WI38 (cell line): ENCODE data around the gene MPZL3.

Experiments
- H3K4me3 ChIP-seq: 2 replicates; pipeline ENCODE4 v1.5.1; 2011; ENCODE audit warnings: low read depth, mild to moderate bottlenecking, control low read depth, low read length
- CTCF ChIP-seq: IDR thresholded peaks from 2 replicates; pipeline ENCODE4 v1.5.1; 2012; ENCODE audit warnings: low read depth, mild to moderate bottlenecking, control low read depth, low read length

Gene MPZL3

GRCh38 chr11:118226296-118226695 is 25.9 kb downstream of the MPZL3 start:
- TF ChIP-seq CTCF, result no peak
- H3K4me3 ChIP-seq, result no peak overlapping the region

GRCh38 chr11:118224511-118225188 is 27.5 kb downstream of the MPZL3 start, which contains the start of gene JAML:
JAML (minus strand) TSS chr11:118225011; CDS start chr11:118214866, 10,145 bp downstream.
- H3K4me3 ChIP-seq, result no peak within 1 kb of the TSS
- no peak for TF ChIP-seq CTCF

GRCh38 chr11:118223992-118224391 is 28.2 kb downstream of the MPZL3 start:
- H3K4me3 ChIP-seq, result no peak overlapping the region
- no peak for TF ChIP-seq CTCF

GRCh38 chr11:118223570-118223969 is 28.6 kb downstream of the MPZL3 start:
- no peak overlapping the region for H3K4me3 ChIP-seq
- TF ChIP-seq CTCF, result no peak

GRCh38 chr11:118222437-118222836 is 29.7 kb downstream of the MPZL3 start:
- TF ChIP-seq CTCF, result no peak
- H3K4me3 ChIP-seq, result no peak overlapping the region

- no peak overlapping the region for H3K4me3 ChIP-seq
- no peak for TF ChIP-seq CTCF
Observed at GRCh38 chr11:118221419-118221818, 30.7 kb downstream of the MPZL3 start.

GRCh38 chr11:118219732-118220131 is 32.4 kb downstream of the MPZL3 start:
- H3K4me3 ChIP-seq, result no peak overlapping the region
- TF ChIP-seq CTCF, result no peak
